Lung (tissue), 12 donors: ENCODE results near the gene PRMT7. TPM values are rescaled to one million over a fixed set of nuclear protein-coding genes. Genes with fewer than 3 reads are reported as not detected.

Experiments used
- ATAC-seq: fragments of 200-7000 bp; cut with Tn5 transposase; one replicate; pipeline ENCODE4 v1.9.1; 2020; ENCODE audit warnings: moderate number of reproducible peaks; ENCODE audit not compliant: insufficient read depth, low FRiP score
- DNase-seq, 3 donors: peaks; one replicate each; pipeline ENCODE4 v3.0.0-alpha.2; 2013 to 2017
- H3K27ac ChIP-seq, 2 donors: one replicate each; pipeline ENCODE4 v1.5.1; 2013; ENCODE audit warnings: mild to moderate bottlenecking in 2 of 2, moderate library complexity in 2 of 2, control low read depth in 1 of 2, inconsistent platforms in 1 of 2, low read depth in 1 of 2, low read length in 1 of 2
- H3K27me3 ChIP-seq, 3 donors: one replicate each; pipeline ENCODE4 v1.5.1; 2013; ENCODE audit warnings: low read length in 2 of 3; ENCODE audit not compliant: control insufficient read depth in 3 of 3, insufficient read depth in 3 of 3
- H3K36me3 ChIP-seq, 4 donors: one replicate each; pipeline ENCODE4 v1.5.1; 2013; ENCODE audit warnings: low read length in 4 of 4, mild to moderate bottlenecking in 1 of 4, moderate library complexity in 1 of 4; ENCODE audit not compliant: control insufficient read depth in 4 of 4, insufficient read depth in 4 of 4
- H3K4me1 ChIP-seq, 5 donors: one replicate each; pipeline ENCODE4 v1.5.1; 2013; ENCODE audit warnings: low read length in 5 of 5, mild to moderate bottlenecking in 2 of 5, moderate library complexity in 1 of 5; ENCODE audit not compliant: control insufficient read depth in 5 of 5, insufficient read depth in 5 of 5
- H3K4me3 ChIP-seq: one replicate; pipeline ENCODE4 v1.5.1; 2013; ENCODE audit warnings: mild to moderate bottlenecking, control low read depth, moderate library complexity
- H3K9ac ChIP-seq, 2 donors: one replicate each; pipeline ENCODE4 v1.5.1; 2013; ENCODE audit warnings: low read length in 2 of 2, control low read depth in 1 of 2; ENCODE audit not compliant: insufficient read depth in 1 of 2
- H3K9me3 ChIP-seq, 4 donors: one replicate each; pipeline ENCODE4 v1.5.1; 2013; ENCODE audit warnings: low read length in 3 of 4, mild to moderate bottlenecking in 1 of 4, moderate library complexity in 1 of 4; ENCODE audit not compliant: control insufficient read depth in 4 of 4, insufficient read depth in 3 of 4
- CTCF ChIP-seq: IDR thresholded peaks from 2 replicates; pipeline ENCODE4 v1.5.1; 2012; ENCODE audit warnings: mild to moderate bottlenecking; ENCODE audit errors: control extremely low read depth, extremely low read depth
- WGBS, 2 donors: extraction: QIAGEN DNeasy Blood & Tissue Kit; methylation state at CpG; one replicate each; pipeline ENCODE4 v1.1.7; 2013; 5-methylcytosine and 5-hydroxymethylcytosine counted together
- polyA plus RNA-seq, 2 donors: library from polyadenylated mRNA; stranded (reverse); fragments of 200-250 nt; gene quantifications; one replicate each; pipeline ENCODE4 v1.2.1, GENCODE V29; 2013
- total RNA-seq, 2 donors: library from RNA; depleted of rRNA in 1 of 2; stranded (reverse); fragments of >200 nt in 1 of 2; gene quantifications; one replicate each; pipeline ENCODE4 v1.2.1, GENCODE V29; 2014 to 2021
- donor health status: control.
- donor health status: control.
- donor health status: Bipolar disorder and iron deficiency.
- donor health status: healthy.
- donor health status: DM: yes; HTN: yes; CAD: no.

PRMT7 gene
- total and polyA plus RNA-seq, 4 donors: 20.3 to 55.5 (median 38.4) TPM

DNA sequence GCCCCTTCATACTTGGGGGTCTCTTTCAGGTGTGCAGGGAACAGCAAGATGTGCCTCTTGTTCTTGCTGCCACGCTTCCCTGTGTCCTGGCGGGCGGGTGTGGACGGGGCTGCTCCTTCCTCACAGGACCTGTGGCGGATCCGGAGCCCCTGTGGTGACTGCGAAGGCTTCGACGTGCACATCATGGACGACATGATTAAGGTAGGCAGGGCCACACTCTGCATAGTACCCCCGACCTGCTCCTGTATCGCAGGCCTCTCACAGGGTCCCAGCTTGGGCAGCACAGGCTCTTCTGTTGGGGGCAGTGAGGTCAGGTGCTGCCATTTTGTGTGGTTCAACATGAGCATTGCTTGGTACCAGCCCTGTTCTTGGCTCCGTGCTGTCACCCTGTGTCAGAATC, 42.5 kb downstream of the PRMT7 start:
- Histone ChIP-seq H3K4me3 (no peak overlapping the region), H3K36me3 (peaks cover 4 to 76% (median 40%) of the 10 kb centered on the region in 4 donors), H3K27me3 (no peaks in the 10 kb centered on the region), H3K9me3 (no peaks in the 10 kb centered on the region), H3K9ac (no peak overlapping the region), H3K4me1 (peaks cover 0 to 6% (median 0%) of the 10 kb centered on the region in 5 donors), H3K27ac (no peak overlapping the region)
- WGBS, 2 donors: 85 to 92% methylated on average over 13 of the region's 13 CpGs
- ATAC-seq (no peak), DNase-seq (no peak)
- no peak for TF ChIP-seq CTCF

DNA sequence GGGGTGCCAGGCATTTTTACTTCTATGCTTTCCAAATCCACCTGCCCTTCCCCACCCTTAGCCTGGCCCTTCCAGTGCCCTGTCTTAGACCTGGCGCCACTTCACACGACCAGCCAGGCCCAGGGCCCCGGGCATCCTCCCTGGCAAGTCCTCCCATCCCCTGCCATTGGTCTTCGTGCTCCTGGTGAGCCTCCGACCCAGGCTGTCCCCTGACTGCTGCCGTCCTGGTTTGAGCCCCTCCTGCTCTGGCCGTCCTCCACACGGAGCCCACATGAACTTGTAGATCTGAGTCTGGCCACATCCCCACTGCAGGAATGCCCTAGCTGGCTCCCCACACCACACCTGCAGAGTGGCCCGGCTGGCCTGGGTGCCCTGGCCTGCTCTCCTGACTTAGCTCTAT, 44.0 kb downstream of the PRMT7 start:
- H3K27ac ChIP-seq: no peak overlapping the region
- no peak for DNase-seq
- no peak for ATAC-seq
- H3K9ac ChIP-seq: no peak overlapping the region
- no peaks in the 10 kb centered on the region for H3K27me3 ChIP-seq
- no peak for TF ChIP-seq CTCF
- peaks cover 0 to 6% (median 0%) of the 10 kb centered on the region in 5 donors for H3K4me1 ChIP-seq
- peaks cover 4 to 79% (median 30%) of the 10 kb centered on the region in 4 donors for H3K36me3 ChIP-seq
- no peaks in the 10 kb centered on the region for H3K9me3 ChIP-seq
- WGBS, 2 donors: 96 to 98% methylated on average over 9 of the region's 9 CpGs
- H3K4me3 ChIP-seq: no peak overlapping the region

GRCh38 chr16:68355447-68356248, 44.8 kb downstream of the PRMT7 start:
- no peak for DNase-seq
- WGBS, 2 donors: 64 to 78% methylated on average over 28 of the region's 28 CpGs
- H3K4me3 ChIP-seq: no peak overlapping the region

More at GRCh38 chr16:68355447-68356248, 44.8 kb downstream of the PRMT7 start:
- H3K27ac ChIP-seq: no peak overlapping the region
- no peak for ATAC-seq
- no peak overlapping the region for H3K9ac ChIP-seq
- H3K36me3 ChIP-seq: peaks cover 4 to 83% (median 23%) of the 10 kb centered on the region in 4 donors
- no peaks in the 10 kb centered on the region for H3K27me3 ChIP-seq
- H3K4me1 ChIP-seq: peaks cover 0 to 6% (median 0%) of the 10 kb centered on the region in 5 donors
- TF ChIP-seq CTCF: no peak
- H3K9me3 ChIP-seq: no peaks in the 10 kb centered on the region
